ENCODE data around the gene SELENOT.
"Not testable (repeated sequence)": the region's sequence is repeated elsewhere in the genome, so short reads cannot be mapped to it uniquely, and the experiment has no call there.

Gene SELENOT

DNA sequence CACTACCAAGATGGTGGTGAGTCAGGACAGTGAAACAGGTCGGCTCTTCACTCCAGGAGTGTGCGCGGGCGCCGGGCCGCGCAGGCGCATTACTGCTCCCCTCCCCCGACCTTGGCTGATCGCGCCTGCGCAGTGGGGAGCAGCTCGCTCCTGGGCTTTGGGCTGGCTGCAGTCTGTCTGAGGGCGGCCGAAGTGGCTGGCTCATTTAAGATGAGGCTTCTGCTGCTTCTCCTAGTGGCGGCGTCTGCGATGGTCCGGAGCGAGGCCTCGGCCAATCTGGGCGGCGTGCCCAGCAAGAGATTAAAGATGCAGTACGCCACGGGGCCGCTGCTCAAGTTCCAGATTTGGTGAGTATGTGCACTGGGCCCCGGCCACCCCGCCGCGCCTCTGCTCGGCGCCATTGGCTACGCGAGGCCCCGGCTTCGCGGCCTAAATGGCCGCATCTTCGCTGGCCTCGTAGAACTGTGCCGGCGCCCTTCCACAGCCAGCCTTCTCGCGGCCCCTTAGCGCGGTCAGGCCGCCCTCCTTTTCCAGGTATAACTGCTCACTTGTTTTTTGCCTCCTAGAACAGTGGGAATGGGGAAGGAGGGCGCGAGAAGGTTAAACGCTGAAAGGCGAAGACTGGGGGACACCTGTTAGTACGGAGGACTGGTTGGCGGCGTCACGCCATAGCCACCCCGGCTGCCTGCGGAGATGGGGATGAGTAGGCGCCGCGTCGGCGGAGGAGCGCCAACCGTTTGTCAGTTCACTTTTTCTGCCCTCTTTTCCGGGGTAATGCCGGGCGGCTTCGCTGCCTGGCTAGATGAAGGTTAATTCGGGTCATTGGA lies at the start of gene SELENOT:
Gene SELENOT (plus strand): TSS at position 169 of the 827 bp plus-strand sequence. CDS start 42 bp downstream, at position 211.
- DNase-seq: peak; percentile 87 to 90

GRCh38 chr3:150555859-150556436 lies 47.2 kb upstream of the SELENOT start:
- no peak for DNase-seq

GRCh38 chr3:150556792-150557191 lies 46.3 kb upstream of the SELENOT start:
- DNase-seq: no peak

GRCh38 chr3:150557725-150558124 lies 45.4 kb upstream of the SELENOT start:
- DNase-seq: no peak

DNA sequence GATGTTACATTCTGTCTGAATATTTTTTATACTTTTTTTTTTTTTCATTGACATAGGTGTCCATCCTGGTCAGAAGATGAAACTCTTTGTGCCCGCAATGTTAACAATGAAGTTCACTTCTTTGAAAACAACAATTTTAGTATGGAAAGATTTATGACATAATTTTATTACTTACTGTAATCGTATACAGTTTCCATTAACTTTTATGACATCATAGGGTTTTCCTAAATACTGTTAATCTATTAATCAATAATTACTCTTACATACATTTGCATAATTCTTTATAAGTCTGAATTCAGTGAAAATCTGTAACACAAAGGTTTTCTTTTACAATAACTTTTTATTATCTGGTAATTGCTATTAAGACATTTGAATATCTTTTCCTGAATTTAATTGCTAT lies 38.9 kb upstream of the SELENOT start:
- no peak for DNase-seq

DNA sequence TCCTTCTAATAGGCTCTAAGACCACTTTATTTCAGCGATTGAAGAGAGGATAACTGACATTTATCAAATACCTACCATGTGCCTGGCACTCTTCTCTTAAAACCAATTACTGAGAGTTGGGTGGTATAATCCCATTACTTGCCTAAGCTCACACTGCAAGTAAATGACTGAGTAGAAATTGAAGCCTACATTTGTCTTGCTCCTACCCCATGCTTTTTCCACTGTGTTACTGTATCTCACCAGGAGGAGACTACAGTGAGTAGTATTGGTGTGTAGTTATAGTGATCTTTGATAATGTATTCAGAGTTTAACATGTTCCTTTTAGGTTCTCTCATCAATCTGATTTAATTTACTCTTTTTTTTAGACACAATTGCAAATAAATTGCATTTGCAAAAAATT lies 35.8 kb upstream of the SELENOT start:
- DNase-seq: no peak

DNA sequence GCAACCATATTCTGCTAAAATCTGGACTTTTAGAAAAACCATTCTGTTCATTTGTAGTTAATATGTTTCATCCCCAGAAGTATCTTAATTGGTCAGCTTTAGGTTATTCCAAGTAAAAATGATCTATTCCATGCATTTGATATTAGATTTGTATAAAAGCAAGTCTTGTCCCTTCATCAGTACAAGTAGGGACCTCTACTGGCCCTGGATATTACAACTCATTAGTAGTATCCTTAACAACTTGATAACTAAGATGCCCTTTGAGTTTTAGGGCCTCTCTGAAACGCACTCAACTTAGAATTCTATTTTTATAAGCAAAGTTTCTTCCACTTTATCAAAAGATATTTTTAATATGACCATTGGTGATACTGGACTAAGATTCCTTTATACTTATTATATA lies 25.3 kb upstream of the SELENOT start:
- DNase-seq: no peak

- DNase-seq: no peak
Observed at GRCh38 chr3:150581174-150581573, 21.9 kb upstream of the SELENOT start.

- DNase-seq: no peak
Observed at GRCh38 chr3:150582620-150583019, 20.5 kb upstream of the SELENOT start.

- DNase-seq: no peak
Observed at GRCh38 chr3:150583028-150583427, 20.1 kb upstream of the SELENOT start.

GRCh38 chr3:150588027-150588830 lies 14.9 kb upstream of the SELENOT start:
- DNase-seq: no peak

GRCh38 chr3:150589759-150590158 lies 13.4 kb upstream of the SELENOT start:
- DNase-seq: no peak

DNA sequence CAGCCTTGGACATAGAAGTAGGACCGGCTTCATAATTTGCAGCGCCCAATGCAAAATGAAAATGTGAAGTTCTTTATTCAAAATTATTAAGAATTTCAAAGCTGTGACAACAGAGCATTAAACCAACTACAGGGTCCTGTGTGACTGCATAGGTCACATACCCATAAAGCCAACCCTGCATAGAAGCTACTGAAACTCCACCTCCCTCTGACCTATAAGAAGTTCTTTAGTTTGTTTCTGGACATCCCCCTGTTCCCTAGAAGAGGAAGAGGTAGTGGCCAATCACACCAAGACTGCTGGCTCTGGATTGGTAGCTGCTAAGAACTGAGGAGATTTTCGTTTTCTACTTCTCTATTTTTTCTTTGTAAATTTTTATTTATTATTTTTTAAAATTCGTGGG lies 9.0 kb upstream of the SELENOT start:
- DNase-seq: no peak

DNA sequence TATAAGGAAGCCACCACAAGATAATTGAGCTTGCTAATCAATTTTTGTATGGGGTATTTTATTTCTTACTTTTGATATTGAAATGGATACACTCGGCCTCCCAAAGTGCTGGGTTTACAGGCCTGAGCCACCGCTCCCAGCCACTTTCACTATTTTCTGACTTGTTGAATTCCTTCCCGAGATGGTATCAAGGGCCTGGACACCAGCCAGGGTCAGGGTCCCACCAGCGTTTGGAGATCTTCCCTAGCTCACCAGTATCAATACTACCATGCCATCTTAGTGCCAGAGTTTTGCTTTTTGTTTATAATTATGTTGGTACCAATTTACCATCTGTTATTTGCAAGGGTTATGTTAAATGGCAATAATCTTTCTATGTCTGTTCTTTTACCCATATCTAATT lies 5.5 kb upstream of the SELENOT start:
- DNase-seq: no peak

- DNase-seq: no peak
Observed at GRCh38 chr3:150599611-150600297, 3.4 kb upstream of the SELENOT start.

GRCh38 chr3:150600647-150601530 lies 2.2 kb upstream of the SELENOT start:
- DNase-seq: not testable (repeated sequence)

DNA sequence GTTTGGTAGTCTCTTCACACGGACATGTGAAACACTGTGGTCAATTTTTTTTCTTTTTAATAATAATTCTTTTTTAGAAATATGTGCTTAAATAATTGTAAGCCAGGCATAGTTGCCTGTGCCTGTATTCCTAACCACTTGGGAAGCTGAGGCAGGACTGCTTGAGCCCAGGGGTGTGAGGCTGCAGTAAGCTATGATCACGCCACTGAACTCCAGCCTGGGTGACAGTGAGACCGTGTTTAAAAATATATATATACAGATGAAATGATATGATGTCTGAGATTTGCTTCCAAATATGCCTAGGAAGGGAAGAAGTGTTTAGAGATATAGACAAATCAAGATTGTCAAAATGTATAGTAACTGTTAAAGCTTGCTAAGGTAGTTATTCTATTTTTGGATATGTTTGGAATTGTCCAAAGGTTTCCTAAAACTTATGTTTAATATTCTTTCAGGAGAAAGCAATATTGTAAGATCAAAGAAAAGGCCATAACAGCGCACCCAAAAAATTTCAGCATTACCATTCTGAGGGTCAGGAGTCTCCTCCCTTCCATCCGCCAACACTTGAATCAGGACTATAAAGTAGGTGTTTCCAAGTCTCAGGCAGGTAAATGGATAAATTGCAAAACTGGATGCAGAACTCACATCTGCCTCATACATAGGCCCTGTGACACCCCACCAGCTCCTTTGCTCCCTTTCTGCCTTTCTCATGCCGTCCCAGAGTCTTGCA lies 532 bp upstream of the SELENOT start:
- DNase-seq: no peak

- DNase-seq: no peak
Observed at GRCh38 chr3:150603980-150604319, 829 bp downstream of the SELENOT start.

GRCh38 chr3:150605998-150606641 lies 3.0 kb downstream of the SELENOT start:
- no peak for DNase-seq

DNA sequence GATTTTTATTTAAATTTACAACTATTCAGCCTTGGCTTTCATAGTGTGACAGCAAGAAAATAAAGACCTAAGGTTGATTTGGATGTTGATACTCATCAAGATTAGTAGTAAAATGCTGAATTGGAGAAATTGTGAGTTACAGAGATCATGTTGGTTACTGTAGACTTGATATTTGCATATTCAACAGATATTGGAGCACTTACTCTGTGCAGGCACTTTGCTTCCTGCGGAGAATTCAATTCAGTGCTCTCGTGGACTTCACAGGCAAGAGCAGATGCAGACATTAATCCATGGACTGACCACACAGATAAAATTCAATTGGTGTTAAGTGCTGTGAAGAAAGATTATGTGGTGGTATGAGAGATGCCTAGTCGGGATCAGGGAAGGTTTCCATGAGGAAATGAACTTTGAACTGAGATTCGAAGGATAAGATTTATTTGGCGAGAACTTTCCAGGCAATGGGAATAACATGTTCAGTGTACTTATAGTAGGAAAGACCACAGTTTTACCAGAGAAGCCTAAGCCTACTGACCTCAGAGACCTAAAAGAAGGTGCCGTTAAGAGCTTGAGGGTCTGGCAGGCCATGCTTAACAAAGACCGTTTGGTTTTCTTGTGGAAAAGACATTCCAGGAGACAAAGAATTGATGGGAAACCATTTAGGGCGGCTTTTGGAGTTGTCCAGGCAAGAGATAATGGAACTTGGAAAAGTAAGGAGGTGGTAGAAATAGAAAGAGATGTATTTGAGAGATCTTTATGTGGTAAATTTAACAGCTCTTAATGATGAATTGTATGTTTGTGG lies 4.3 kb downstream of the SELENOT start:
- DNase-seq: no peak
